HCT116 (cell line): Measurements from ENCODE around the gene GABRB3.

Experiments used
- ELF1 ChIP-seq: IDR thresholded peaks from 2 replicates; pipeline ENCODE4 v1.6.1; 2012; ENCODE audit warnings: low read depth, borderline replicate concordance
- TF ChIP-seq, protein P1 (sequence below), 3 experiments: fragments of 200-600 bp in 1 of 3; sonication (generic) in 1 of 3; IDR thresholded peaks in 2 of 3; conservative IDR thresholded peaks in 1 of 3; 2 replicates each; pipeline ENCODE4 v1.5.1; 2012 to 2017; ENCODE audit warnings: low read depth in 2 of 3, low read length in 2 of 3, antibody characterized with exemption in 1 of 3, borderline replicate concordance in 1 of 3, control low read depth in 1 of 3, mild to moderate bottlenecking in 1 of 3, mixed read lengths in 1 of 3, mixed run types in 1 of 3, moderate library complexity in 1 of 3; ENCODE audit not compliant: insufficient read depth in 1 of 3

DNA sequence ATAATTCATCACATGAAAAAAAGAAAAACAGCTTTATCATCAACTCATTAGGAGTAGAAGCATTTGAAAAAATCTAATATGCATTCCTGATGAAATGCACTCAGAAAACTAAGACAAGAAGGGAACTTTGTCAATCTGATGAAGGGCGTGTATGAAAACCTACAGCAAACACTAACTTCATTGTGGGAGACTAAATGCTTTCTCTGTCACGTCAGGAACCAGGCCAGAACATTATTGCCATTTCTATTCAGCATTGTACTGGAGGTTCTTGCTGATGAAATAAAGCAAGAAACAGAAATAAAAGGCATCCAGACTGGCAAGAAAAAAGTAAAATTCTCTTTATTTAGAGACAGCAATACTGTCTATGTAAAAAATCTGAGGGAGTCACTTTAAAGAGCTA, 235.2 kb downstream of the GABRB3 start:
- TF ChIP-seq, protein P1, sequence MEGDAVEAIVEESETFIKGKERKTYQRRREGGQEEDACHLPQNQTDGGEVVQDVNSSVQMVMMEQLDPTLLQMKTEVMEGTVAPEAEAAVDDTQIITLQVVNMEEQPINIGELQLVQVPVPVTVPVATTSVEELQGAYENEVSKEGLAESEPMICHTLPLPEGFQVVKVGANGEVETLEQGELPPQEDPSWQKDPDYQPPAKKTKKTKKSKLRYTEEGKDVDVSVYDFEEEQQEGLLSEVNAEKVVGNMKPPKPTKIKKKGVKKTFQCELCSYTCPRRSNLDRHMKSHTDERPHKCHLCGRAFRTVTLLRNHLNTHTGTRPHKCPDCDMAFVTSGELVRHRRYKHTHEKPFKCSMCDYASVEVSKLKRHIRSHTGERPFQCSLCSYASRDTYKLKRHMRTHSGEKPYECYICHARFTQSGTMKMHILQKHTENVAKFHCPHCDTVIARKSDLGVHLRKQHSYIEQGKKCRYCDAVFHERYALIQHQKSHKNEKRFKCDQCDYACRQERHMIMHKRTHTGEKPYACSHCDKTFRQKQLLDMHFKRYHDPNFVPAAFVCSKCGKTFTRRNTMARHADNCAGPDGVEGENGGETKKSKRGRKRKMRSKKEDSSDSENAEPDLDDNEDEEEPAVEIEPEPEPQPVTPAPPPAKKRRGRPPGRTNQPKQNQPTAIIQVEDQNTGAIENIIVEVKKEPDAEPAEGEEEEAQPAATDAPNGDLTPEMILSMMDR (IDR thresholded peaks at IDR 0.05 in 2 of 3, conservative IDR thresholded peaks at IDR 0.05 in 1 of 3; ENCODE audit: borderline replicate concordance in 1 of 3, insufficient read depth in 1 of 3, low read depth in 2 of 3, low read length in 2 of 3) = no peak
- no peak for TF ChIP-seq ELF1
